MG63 (cell line): Measurements from ENCODE around the gene HEATR5A. TPM values are rescaled to one million over a fixed set of nuclear protein-coding genes. Genes with fewer than 3 reads are reported as not detected.
"Not testable (repeated sequence)": the region's sequence is repeated elsewhere in the genome, so short reads cannot be mapped to it uniquely, and the experiment has no call there.

Source experiments
- DNase-seq: peaks from one replicate; pipeline ENCODE4 v3.0.0-alpha.2; 2020
- H3K27me3 ChIP-seq: fragments of 250-450 bp; sonication (Bioruptor Pico); 2 replicates; pipeline ENCODE4 v1.5.1; 2020; ENCODE audit warnings: mild to moderate bottlenecking, moderate library complexity
- H3K36me3 ChIP-seq: fragments of 250-450 bp; sonication (Bioruptor Pico); 2 replicates; pipeline ENCODE4 v1.5.1; 2020; ENCODE audit warnings: mild to moderate bottlenecking, moderate library complexity
- H3K4me3 ChIP-seq: fragments of 250-450 bp; sonication (Bioruptor Pico); 2 replicates; pipeline ENCODE4 v1.5.1; 2020; ENCODE audit warnings: mild to moderate bottlenecking, moderate library complexity
- H3K9me3 ChIP-seq: fragments of 250-450 bp; sonication (Bioruptor Pico); 2 replicates; pipeline ENCODE4 v1.5.1; 2020; ENCODE audit warnings: mild to moderate bottlenecking, moderate library complexity
- total RNA-seq: library from RNA; depleted of rRNA; stranded (reverse); fragments of >200 nt; shearing (Covaris generic); gene quantifications from 2 replicates; pipeline ENCODE4 v1.2.3, GENCODE V29; 2014; ENCODE audit warnings: low replicate concordance

Gene HEATR5A
- total RNA-seq, 1 experiment from 2014 or later, result 10.8 TPM

GRCh38 chr14:31403707-31404106 is 16.6 kb downstream of the HEATR5A start:
- H3K4me3 ChIP-seq, result no peak overlapping the region
- H3K9me3 ChIP-seq, result no peaks in the 10 kb centered on the region
- H3K36me3 ChIP-seq, result no peaks in the 10 kb centered on the region; the same call in 1 of the 2 replicates
- no peak for DNase-seq
- no peaks in the 10 kb centered on the region for H3K27me3 ChIP-seq

GRCh38 chr14:31402764-31403439 is 17.4 kb downstream of the HEATR5A start:
- Histone ChIP-seq H3K9me3 (no peaks in the 10 kb centered on the region), H3K36me3 (no peaks in the 10 kb centered on the region; the same call in 1 of the 2 replicates), H3K27me3 (no peaks in the 10 kb centered on the region), H3K4me3 (no peak overlapping the region)
- no peak for DNase-seq

- H3K36me3 ChIP-seq, result no peaks in the 10 kb centered on the region; the same call in 1 of the 2 replicates
These were observed 18.9 kb downstream of the HEATR5A start for GRCh38 chr14:31401369-31401932.

GRCh38 chr14:31400031-31400638 is 20.2 kb downstream of the HEATR5A start:
- DNase-seq, result no peak
- H3K9me3 ChIP-seq, result no peaks in the 10 kb centered on the region
- H3K36me3 ChIP-seq, result no peaks in the 10 kb centered on the region; the same call in 1 of the 2 replicates

More at GRCh38 chr14:31401369-31401932, 18.9 kb downstream of the HEATR5A start:
- H3K9me3 ChIP-seq, result no peaks in the 10 kb centered on the region
- H3K4me3 ChIP-seq, result no peak overlapping the region
- DNase-seq, result no peak
- no peaks in the 10 kb centered on the region for H3K27me3 ChIP-seq

GRCh38 chr14:31395572-31396205 is 24.7 kb downstream of the HEATR5A start:
- no peaks in the 10 kb centered on the region for H3K9me3 ChIP-seq
- H3K36me3 ChIP-seq, result no peaks in the 10 kb centered on the region; the same call in 1 of the 2 replicates
- DNase-seq, result no peak
- no peaks in the 10 kb centered on the region for H3K27me3 ChIP-seq
- no peak overlapping the region for H3K4me3 ChIP-seq

More at GRCh38 chr14:31400031-31400638, 20.2 kb downstream of the HEATR5A start:
- Histone ChIP-seq H3K27me3 (no peaks in the 10 kb centered on the region), H3K4me3 (no peak overlapping the region)

GRCh38 chr14:31395119-31395518 is 25.2 kb downstream of the HEATR5A start:
- H3K36me3 ChIP-seq, result no peaks in the 10 kb centered on the region; the same call in 1 of the 2 replicates
- H3K27me3 ChIP-seq, result no peaks in the 10 kb centered on the region
- H3K4me3 ChIP-seq, result no peak overlapping the region
- H3K9me3 ChIP-seq, result no peaks in the 10 kb centered on the region
- DNase-seq, result no peak

GRCh38 chr14:31391977-31392503 is 28.3 kb downstream of the HEATR5A start:
- H3K4me3 ChIP-seq, result no peak overlapping the region
- no peak for DNase-seq
- no peaks in the 10 kb centered on the region for H3K27me3 ChIP-seq
- no peaks in the 10 kb centered on the region for H3K9me3 ChIP-seq
- H3K36me3 ChIP-seq, result no peaks in the 10 kb centered on the region

- H3K9me3 ChIP-seq, result no peaks in the 10 kb centered on the region
- no peak overlapping the region for H3K4me3 ChIP-seq
- DNase-seq, result no peak
- no peaks in the 10 kb centered on the region for H3K27me3 ChIP-seq
- H3K36me3 ChIP-seq, result no peaks in the 10 kb centered on the region
These were observed 28.9 kb downstream of the HEATR5A start for GRCh38 chr14:31391473-31391872.

GRCh38 chr14:31389946-31390345 is 30.4 kb downstream of the HEATR5A start:
- no peaks in the 10 kb centered on the region for H3K36me3 ChIP-seq
- H3K4me3 ChIP-seq, result no peak overlapping the region
- no peaks in the 10 kb centered on the region for H3K27me3 ChIP-seq
- no peak for DNase-seq
- no peaks in the 10 kb centered on the region for H3K9me3 ChIP-seq

- DNase-seq, result no peak
- H3K4me3 ChIP-seq, result no peak overlapping the region
- H3K36me3 ChIP-seq, result no peaks in the 10 kb centered on the region
- H3K27me3 ChIP-seq, result no peaks in the 10 kb centered on the region
- no peaks in the 10 kb centered on the region for H3K9me3 ChIP-seq
These were observed 31.5 kb downstream of the HEATR5A start for GRCh38 chr14:31388687-31389413.

GRCh38 chr14:31387091-31387490 is 33.3 kb downstream of the HEATR5A start:
- Histone ChIP-seq H3K9me3 (no peaks in the 10 kb centered on the region), H3K4me3 (no peak overlapping the region), H3K27me3 (no peaks in the 10 kb centered on the region), H3K36me3 (no peaks in the 10 kb centered on the region)
- no peak for DNase-seq

GRCh38 chr14:31386271-31386670 is 34.1 kb downstream of the HEATR5A start:
- Histone ChIP-seq H3K36me3 (no peaks in the 10 kb centered on the region), H3K4me3 (no peak overlapping the region), H3K9me3 (no peaks in the 10 kb centered on the region), H3K27me3 (no peaks in the 10 kb centered on the region)
- DNase-seq, result no peak

GRCh38 chr14:31382221-31382620 is 38.1 kb downstream of the HEATR5A start:
- DNase-seq, result no peak
- Histone ChIP-seq H3K27me3 (no peaks in the 10 kb centered on the region), H3K36me3 (peaks cover 3% of the 10 kb centered on the region; the same call in 1 of the 2 replicates)

GRCh38 chr14:31380106-31380505 is 40.2 kb downstream of the HEATR5A start:
- H3K36me3 ChIP-seq, result peaks cover 3% of the 10 kb centered on the region; the same call in 1 of the 2 replicates
- no peak for DNase-seq

More at GRCh38 chr14:31382221-31382620, 38.1 kb downstream of the HEATR5A start:
- Histone ChIP-seq H3K4me3 (no peak overlapping the region), H3K9me3 (no peaks in the 10 kb centered on the region)

GRCh38 chr14:31379125-31379947 is 41.0 kb downstream of the HEATR5A start:
- not testable (repeated sequence) for H3K27me3 ChIP-seq, DNase-seq, H3K36me3 ChIP-seq, H3K4me3 ChIP-seq, H3K9me3 ChIP-seq

More at GRCh38 chr14:31380106-31380505, 40.2 kb downstream of the HEATR5A start:
- Histone ChIP-seq H3K27me3 (no peaks in the 10 kb centered on the region), H3K9me3 (no peaks in the 10 kb centered on the region), H3K4me3 (no peak overlapping the region)
